BE2C (cell line): Measurements from ENCODE around the gene MCTP2.

Experiments used
- DNase-seq: peaks from one replicate; pipeline ENCODE4 v3.0.0-alpha.2; 2020
- H3K27me3 ChIP-seq: fragments of 250-450 bp; sonication (Bioruptor Pico); 2 replicates; pipeline ENCODE4 v1.5.1; 2020; ENCODE audit warnings: mild to moderate bottlenecking
- H3K36me3 ChIP-seq: fragments of 250-450 bp; sonication (Bioruptor Pico); 2 replicates; pipeline ENCODE4 v1.5.1; 2020; ENCODE audit warnings: mild to moderate bottlenecking
- H3K4me1 ChIP-seq: fragments of 250-450 bp; sonication (Bioruptor Pico); 2 replicates; pipeline ENCODE4 v1.5.1; 2020
- H3K4me3 ChIP-seq: 2 replicates; pipeline ENCODE4 v1.5.1; 2011; ENCODE audit warnings: low read depth, low read length
- H3K9me3 ChIP-seq: fragments of 250-450 bp; sonication (Bioruptor Pico); 2 replicates; pipeline ENCODE4 v1.5.1; 2020
- TF ChIP-seq, protein P1 (sequence below): IDR thresholded peaks from 2 replicates; pipeline ENCODE4 v1.5.1; 2012; ENCODE audit warnings: mild to moderate bottlenecking, low read depth, low read length

The MCTP2 gene

DNA sequence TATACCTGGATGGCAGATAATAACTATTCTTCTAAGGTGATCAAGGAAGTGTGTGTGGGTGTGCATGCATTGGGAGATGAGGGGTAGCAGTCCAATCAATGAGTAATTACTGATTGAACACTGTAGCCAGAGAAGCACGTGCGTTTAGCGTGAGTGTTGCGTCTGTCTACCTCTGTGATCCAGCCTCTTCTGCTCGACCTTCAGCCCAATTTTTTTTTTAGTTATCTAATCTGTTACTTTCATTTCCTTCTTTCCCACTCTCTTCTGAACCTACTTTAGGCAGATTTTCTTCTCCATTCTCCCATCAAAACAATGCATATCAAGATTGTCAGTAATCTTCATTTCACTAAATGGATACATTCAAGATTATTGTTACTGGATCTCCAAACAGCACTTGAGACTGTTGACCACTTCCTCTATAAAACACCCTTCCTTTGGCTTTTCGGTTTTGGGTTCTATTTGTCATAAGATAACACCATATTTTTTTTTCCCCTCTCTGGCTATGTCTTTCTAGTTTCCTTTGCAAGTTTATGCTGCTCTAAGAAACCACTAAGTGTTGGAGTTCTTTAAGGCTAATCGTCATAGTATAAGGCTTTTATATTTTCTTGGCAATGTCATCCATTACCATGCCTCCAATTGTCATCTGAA, 41.0 kb downstream of the MCTP2 start:
- Histone ChIP-seq H3K36me3 (no peaks in the 10 kb centered on the region), H3K27me3 (no peaks in the 10 kb centered on the region), H3K4me1 (no peaks in the 10 kb centered on the region), H3K4me3 (no peak overlapping the region), H3K9me3 (no peaks in the 10 kb centered on the region)
- no peak for DNase-seq
- TF ChIP-seq, protein P1, sequence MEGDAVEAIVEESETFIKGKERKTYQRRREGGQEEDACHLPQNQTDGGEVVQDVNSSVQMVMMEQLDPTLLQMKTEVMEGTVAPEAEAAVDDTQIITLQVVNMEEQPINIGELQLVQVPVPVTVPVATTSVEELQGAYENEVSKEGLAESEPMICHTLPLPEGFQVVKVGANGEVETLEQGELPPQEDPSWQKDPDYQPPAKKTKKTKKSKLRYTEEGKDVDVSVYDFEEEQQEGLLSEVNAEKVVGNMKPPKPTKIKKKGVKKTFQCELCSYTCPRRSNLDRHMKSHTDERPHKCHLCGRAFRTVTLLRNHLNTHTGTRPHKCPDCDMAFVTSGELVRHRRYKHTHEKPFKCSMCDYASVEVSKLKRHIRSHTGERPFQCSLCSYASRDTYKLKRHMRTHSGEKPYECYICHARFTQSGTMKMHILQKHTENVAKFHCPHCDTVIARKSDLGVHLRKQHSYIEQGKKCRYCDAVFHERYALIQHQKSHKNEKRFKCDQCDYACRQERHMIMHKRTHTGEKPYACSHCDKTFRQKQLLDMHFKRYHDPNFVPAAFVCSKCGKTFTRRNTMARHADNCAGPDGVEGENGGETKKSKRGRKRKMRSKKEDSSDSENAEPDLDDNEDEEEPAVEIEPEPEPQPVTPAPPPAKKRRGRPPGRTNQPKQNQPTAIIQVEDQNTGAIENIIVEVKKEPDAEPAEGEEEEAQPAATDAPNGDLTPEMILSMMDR, result no peak

DNA sequence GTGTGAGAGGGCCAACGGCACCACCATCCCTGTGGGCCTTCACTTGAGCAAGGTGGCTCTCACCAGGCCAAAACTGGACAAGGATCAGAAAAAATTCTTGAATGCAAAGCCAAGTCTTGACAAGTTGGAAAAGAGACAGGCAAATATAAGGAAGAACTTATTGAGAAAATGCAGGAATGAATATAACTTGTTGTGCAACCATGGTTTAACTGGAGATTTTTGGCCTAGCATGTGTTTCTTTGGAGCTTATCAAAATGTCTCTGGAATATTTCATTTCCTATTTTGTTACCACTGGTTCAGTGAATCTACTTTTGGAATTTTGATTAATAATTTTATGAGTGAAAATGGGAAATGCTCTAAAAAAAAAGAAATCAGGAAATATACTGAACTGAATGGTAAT, 42.5 kb downstream of the MCTP2 start:
- no peaks in the 10 kb centered on the region for H3K4me1 ChIP-seq
- H3K27me3 ChIP-seq, result no peaks in the 10 kb centered on the region
- no peak overlapping the region for H3K4me3 ChIP-seq
- TF ChIP-seq, protein P1, result no peak
- H3K36me3 ChIP-seq, result no peaks in the 10 kb centered on the region
- H3K9me3 ChIP-seq, result no peaks in the 10 kb centered on the region
- no peak for DNase-seq

DNA sequence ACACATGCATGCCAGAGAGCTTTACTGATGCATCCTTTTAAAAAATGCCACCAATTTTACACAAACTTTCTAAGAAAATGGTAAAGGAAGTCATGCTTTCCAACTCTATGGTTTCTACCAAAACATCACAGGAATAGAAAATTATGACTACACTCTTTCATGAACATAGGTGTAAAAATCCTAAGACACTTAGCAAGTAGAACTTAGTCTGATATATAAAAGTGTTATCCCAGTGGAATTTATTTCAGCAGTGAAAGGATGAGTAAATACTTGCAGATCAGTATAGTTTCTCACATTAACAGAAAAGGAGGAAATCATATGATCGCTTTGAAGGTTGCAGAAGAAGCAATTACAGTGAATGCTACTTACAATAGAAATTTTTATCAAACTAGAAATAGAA, 43.4 kb downstream of the MCTP2 start:
- TF ChIP-seq, protein P1, result no peak
- Histone ChIP-seq H3K4me1 (no peaks in the 10 kb centered on the region), H3K4me3 (no peak overlapping the region), H3K9me3 (no peaks in the 10 kb centered on the region), H3K27me3 (no peaks in the 10 kb centered on the region), H3K36me3 (no peaks in the 10 kb centered on the region)
- no peak for DNase-seq

DNA sequence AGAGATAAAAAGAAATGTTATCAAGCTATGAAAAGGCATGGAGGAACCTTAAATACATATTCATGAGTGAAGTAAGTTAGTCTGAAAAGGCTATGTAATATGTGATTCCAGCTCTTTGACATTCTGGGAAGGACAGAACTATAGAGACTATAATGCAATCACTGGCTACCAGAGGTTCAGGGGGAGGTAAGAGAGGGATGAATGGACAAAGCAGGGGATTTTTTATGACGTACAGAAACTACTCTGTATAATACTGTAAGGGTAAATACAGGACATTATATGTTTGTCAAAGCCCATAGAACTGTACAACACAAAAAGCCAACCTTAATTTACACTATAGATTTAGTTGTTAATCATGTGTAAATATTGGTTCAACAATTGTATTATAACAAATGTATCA, 46.1 kb downstream of the MCTP2 start:
- Histone ChIP-seq H3K9me3 (no peaks in the 10 kb centered on the region), H3K36me3 (no peaks in the 10 kb centered on the region), H3K4me1 (no peaks in the 10 kb centered on the region; the same call in 1 of the 2 replicates), H3K27me3 (no peaks in the 10 kb centered on the region), H3K4me3 (no peak overlapping the region)
- TF ChIP-seq, protein P1, result no peak
- DNase-seq, result no peak

DNA sequence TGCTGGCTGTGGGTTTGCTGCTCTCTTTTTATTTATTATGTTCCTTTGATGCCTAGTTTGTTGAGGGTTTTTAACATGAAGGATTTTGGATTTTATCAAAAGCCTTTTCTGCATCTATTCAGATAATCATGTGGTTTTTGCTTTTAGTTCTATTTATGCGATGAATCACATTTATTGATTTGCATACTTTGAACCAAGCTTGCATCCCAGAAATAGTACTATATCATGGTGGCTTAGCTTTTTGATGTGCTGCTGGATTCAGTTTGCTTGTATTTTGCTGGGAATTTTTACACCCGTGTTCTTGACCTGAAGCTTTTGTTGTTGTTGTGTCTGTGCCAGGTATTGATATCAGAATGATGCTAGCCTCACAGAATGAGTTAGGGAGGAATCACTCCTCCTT, 48.4 kb downstream of the MCTP2 start:
- Histone ChIP-seq H3K9me3 (no peaks in the 10 kb centered on the region), H3K36me3 (no peaks in the 10 kb centered on the region), H3K4me3 (no peak overlapping the region), H3K4me1 (no peaks in the 10 kb centered on the region; the same call in none of the 2 replicates), H3K27me3 (no peaks in the 10 kb centered on the region)
- TF ChIP-seq, protein P1, result no peak
- DNase-seq, result no peak

DNA sequence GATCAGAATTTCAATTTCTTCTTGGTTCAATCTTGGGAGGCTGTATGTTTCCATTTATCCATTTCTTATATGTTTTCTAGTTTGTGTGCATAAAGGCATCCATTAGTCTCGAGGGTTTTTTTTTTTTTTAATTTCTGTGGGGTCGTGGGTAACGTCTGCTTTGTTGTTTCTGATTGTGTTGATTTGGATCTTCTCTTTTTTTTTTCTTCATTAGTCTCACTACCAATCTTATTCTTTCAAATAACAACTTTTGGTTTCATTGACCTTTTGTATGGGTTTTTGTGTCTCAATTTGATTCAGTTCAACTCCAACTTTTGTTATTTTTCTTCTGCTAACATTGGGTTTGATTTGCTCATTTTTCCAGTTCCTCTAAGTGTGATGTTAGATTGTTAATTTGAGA, 48.9 kb downstream of the MCTP2 start:
- Histone ChIP-seq H3K9me3 (no peaks in the 10 kb centered on the region), H3K4me3 (no peak overlapping the region), H3K27me3 (no peaks in the 10 kb centered on the region), H3K4me1 (no peaks in the 10 kb centered on the region; the same call in none of the 2 replicates), H3K36me3 (no peaks in the 10 kb centered on the region)
- DNase-seq, result no peak
- TF ChIP-seq, protein P1, result no peak
